ENCODE measurements around the gene DNAL1.

DNAL1 gene

DNA sequence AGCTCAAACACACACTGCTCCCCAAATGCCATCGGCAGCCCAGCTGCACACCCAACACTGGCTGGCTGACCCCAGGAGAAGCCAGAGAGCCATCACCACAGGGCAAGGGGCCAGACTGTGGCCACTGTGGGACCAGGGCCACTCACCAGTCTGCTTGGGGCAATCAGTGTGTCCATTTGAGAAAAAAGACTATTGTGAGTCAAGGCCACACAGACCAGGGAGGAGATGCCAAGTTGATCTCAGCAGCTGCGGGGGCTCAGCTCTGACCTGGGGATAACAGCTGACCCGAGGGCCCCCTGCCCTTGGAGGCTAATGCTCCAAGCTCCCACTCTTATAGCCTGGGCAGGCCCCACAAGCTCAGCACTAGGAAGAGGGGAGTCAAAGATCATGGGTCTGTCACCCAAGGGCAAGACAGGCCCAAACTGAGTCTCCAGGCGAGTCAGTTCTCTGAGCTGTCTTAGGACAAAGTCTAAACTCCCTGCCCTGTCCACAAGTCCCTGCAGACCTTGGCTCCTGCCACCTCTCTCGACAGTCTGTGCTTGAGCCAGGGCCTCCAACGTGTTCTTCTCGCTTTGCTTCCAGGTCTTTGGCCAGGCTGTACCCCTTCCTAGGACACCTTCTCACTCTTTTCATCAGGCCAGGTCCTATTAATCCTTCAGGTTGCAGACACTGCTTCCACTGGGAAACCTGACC, 99.5 kb downstream of the DNAL1 start:
- no peak for DNase-seq (ENCODE audit: low read depth in 2 of 2)

GRCh38 chr14:73744874-73745529, 100.2 kb downstream of the DNAL1 start:
- DNase-seq (ENCODE audit: low read depth in 2 of 2): no peak

- DNase-seq (ENCODE audit: low read depth in 2 of 2): no peak
Measured at GRCh38 chr14:73745571-73746519, 101.1 kb downstream of the DNAL1 start.

GRCh38 chr14:73746520-73747378, 102.0 kb downstream of the DNAL1 start:
- DNase-seq (ENCODE audit: low read depth in 2 of 2): no peak

DNA sequence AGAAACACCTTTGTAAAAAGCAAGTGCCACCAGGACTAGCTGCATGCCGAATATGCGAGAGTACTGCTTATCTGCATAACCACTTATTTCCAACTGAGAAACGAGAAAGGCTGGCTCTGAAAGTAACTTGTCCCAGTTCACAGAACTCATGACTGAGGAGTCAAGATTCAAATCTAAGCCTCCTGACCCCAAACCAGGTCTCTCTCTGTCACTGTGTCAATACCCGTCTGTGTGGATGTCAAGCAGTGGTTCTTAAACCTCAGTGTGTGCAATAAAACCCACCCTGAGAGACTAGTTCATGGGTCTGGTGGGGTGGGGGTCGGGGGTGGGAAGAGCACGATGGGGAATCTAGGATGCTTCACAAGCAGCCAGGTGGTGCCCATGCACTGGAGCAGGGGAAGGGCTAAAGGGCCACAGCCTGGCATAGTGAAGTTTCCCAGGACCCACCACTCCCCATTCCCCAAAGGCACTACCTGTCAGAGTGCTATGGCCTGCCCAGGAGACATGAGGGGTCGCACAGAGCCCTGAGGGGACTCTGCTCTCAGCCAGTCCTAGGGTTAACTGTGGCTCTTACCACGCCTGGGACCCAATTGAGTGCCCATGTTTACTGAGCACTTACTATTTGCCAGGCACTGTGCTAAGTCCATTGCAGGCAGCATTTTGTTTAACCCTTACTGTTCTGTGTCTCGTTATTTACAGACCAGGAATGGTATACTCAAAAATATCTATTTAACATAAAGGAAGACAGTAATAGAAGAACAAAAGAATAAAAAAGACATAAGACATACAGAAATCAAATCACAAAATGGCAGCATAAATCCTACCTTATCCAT, 102.8 kb downstream of the DNAL1 start:
- no peak for DNase-seq (ENCODE audit: low read depth in 2 of 2)

- DNase-seq (ENCODE audit: low read depth in 2 of 2): no peak
Measured at GRCh38 chr14:73748858-73749357, 104.1 kb downstream of the DNAL1 start.

- no peak for DNase-seq (ENCODE audit: low read depth in 2 of 2)
Measured at GRCh38 chr14:73749706-73750530, 105.1 kb downstream of the DNAL1 start.

DNA sequence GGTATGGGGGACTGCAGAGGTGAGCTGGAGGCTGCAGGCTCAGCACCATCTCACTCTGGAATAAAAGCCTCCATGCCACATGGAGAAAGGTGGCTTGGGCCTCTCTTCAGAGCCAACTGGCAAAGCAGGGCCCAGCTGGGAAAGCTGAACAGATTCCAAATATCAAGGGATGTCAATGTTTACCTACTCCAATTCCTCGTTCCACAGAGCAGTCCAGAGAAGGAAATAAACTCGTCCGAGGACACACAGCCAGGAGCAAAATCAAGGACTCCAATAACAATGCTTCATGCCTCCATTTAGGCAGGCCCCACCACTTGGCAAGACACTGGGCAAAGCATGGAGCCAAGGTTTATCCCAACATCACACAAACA, 105.7 kb downstream of the DNAL1 start:
- DNase-seq (ENCODE audit: low read depth in 2 of 2): no peak

- no peak for DNase-seq (ENCODE audit: low read depth in 2 of 2)
Measured at GRCh38 chr14:73751157-73751691, 106.4 kb downstream of the DNAL1 start.

DNA sequence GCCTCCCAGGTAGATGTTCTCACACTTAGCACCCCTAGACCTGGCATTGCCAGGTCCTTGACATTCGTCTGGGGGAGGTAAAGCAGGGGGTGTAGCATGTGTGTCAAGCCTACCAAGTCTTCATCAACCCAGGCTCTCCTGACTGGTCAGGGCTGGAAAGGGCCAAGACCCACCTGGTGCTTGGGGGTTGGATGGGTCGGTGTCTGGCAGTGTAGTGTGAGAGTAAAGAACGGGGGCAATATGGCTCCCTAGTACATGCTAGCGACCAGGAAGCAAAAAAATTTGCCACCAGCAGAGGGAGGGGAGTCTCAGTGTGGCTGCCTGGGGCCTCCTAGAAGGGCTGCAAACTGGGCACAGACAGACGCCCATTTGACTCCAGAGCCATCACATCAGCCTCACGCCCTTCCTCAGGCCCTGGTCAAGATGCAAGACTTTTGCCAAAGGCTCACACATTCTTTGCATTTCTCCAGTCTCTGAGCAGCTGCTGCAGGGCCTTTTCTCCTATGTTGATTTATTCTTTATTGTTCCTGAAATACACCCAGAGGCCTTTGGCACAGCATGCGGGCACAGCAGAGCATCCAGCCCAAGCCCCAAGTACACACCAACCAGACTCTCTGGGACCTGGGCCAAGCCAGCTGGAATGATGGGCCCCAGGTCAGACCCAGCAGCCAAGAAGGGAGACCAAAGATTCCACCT, 107.7 kb downstream of the DNAL1 start:
- DNase-seq (ENCODE audit: low read depth in 2 of 2): no peak
